ENCODE results near the gene ADRA2B. TPM values are rescaled to one million over a fixed set of nuclear protein-coding genes. Genes with fewer than 3 reads are reported as not detected.

The ADRA2B gene
- total and polyA plus RNA-seq, 2 donors (not counting 1 experiment from before 2014, with no cell fraction given) = 0.07 TPM; not detected in 1

DNA sequence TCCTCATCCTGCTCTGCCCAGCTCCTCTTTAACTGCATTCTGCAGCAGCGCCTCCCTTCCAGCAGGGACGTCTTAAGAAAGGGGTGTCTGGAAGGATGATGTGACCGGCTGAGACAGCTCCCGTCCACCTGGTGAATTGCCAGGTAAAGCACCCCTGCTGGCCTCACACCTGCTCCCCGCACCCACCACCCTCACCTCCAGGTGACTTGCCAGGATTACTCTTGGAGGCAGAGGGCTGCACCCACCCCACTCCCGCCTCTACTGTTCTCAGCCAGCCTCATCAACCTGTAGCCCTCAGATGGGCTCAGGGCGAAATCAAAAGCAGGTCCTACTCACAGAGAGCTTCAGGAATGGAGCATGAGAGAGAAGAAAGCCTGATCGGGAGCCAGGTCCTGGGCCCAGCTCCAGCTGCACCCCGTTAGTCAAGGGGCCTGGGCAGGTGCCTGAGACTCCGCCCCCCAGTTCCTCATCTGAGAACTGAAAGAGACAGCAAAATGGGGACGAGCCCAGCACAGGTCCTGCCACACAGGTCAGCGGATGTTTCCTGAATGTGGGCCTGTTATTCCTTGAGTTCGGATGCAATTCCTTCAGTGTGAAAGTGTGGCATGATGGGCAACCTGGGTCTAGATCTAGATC, 5.6 kb downstream of the ADRA2B start:
- Histone ChIP-seq H3K4me1 (ENCODE audit: control insufficient read depth, extremely low read depth, insufficient read depth, low read length) (no peaks in the 10 kb centered on the region), H3K4me3 (replicated peaks in 1 of 4; ENCODE audit: control extremely low read depth in 1 of 4, insufficient read depth in 1 of 4, low read depth in 3 of 4, low read length in 4 of 4) (no peak overlapping the region), H3K36me3 (ENCODE audit: control insufficient read depth, insufficient read depth, low read length) (no peaks in the 10 kb centered on the region), H3K27me3 (ENCODE audit: control insufficient read depth, insufficient read depth, low read length) (peaks cover 22% of the 10 kb centered on the region), H3K4me2 (ENCODE audit: extremely low read depth, insufficient read depth, low read length) (no peak overlapping the region), H3K9ac (ENCODE audit: insufficient read depth, low read length) (no peak overlapping the region), H3K79me2 (ENCODE audit: control insufficient read depth, insufficient read depth, low read length) (no peaks in the 10 kb centered on the region), H2AFZ (ENCODE audit: low read length) (no peak overlapping the region), H4K20me1 (ENCODE audit: control insufficient read depth, extremely low read depth, insufficient read depth, low read length) (no peaks in the 10 kb centered on the region), H3K9me3 (ENCODE audit: control insufficient read depth, insufficient read depth, low read depth, low read length) (no peaks in the 10 kb centered on the region), H3K27ac (ENCODE audit: insufficient read depth, low read length) (no peak overlapping the region)
- TF ChIP-seq CTCF (conservative IDR thresholded peaks at IDR 0.05 in 1 of 2, IDR thresholded peaks at IDR 0.05 in 1 of 2; ENCODE audit: low read depth in 1 of 2, low read length in 2 of 2) = no peak
- DNase-seq (ENCODE audit: low read depth in 2 of 2) = no peak

DNA sequence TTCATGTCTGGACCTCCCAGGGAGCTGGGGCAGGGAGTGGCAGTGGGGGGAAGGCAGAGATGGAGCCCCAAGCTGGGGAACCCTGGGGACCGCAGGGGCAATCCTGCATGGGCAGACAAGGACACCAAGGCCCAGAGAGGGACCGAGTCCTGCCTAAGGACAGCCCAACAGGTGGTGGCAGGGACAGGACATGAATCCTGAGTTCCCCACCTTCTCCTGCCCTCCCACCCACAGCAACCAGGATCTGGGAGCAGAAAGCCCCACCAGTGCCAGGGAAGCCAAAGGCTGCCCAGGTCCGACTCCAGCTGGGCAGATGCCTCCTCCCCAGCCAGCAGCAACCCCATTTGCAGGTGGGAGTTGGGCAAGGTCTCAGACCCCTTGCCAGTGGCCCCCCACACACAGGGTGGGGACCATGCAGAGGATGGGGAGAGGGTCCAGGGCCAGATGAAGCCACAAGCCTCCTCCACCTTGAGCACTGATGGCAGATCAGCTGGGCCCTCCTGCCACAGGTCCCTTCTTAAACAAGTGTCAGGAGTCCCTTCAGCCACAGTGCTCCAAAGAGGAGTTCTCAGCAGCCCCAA, 6.3 kb downstream of the ADRA2B start:
- TF ChIP-seq EZH2 (IDR thresholded peaks at IDR 0.05; ENCODE audit: low read length, missing control alignments) (no peak), CTCF (conservative IDR thresholded peaks at IDR 0.05 in 1 of 2, IDR thresholded peaks at IDR 0.05 in 1 of 2; ENCODE audit: low read depth in 1 of 2, low read length in 2 of 2) (no peak)
- DNase-seq (ENCODE audit: low read depth in 2 of 2) = no peak
- H3K4me2 ChIP-seq (ENCODE audit: extremely low read depth, insufficient read depth, low read length) = no peak overlapping the region
- no peak overlapping the region for H2AFZ ChIP-seq (ENCODE audit: low read length)
- H3K36me3 ChIP-seq (ENCODE audit: control insufficient read depth, insufficient read depth, low read length) = no peaks in the 10 kb centered on the region
- no peaks in the 10 kb centered on the region for H3K4me1 ChIP-seq (ENCODE audit: control insufficient read depth, extremely low read depth, insufficient read depth, low read length)
- H3K79me2 ChIP-seq (ENCODE audit: control insufficient read depth, insufficient read depth, low read length) = no peaks in the 10 kb centered on the region
- H4K20me1 ChIP-seq (ENCODE audit: control insufficient read depth, extremely low read depth, insufficient read depth, low read length) = no peaks in the 10 kb centered on the region
- H3K9me3 ChIP-seq (ENCODE audit: control insufficient read depth, insufficient read depth, low read depth, low read length) = no peaks in the 10 kb centered on the region
- H3K4me3 ChIP-seq (replicated peaks in 1 of 4; ENCODE audit: control extremely low read depth in 1 of 4, insufficient read depth in 1 of 4, low read depth in 3 of 4, low read length in 4 of 4) = no peak overlapping the region
- no peak overlapping the region for H3K27ac ChIP-seq (ENCODE audit: insufficient read depth, low read length)
- peaks cover 15% of the 10 kb centered on the region for H3K27me3 ChIP-seq (ENCODE audit: control insufficient read depth, insufficient read depth, low read length)
- H3K9ac ChIP-seq (ENCODE audit: insufficient read depth, low read length) = no peak overlapping the region

DNA sequence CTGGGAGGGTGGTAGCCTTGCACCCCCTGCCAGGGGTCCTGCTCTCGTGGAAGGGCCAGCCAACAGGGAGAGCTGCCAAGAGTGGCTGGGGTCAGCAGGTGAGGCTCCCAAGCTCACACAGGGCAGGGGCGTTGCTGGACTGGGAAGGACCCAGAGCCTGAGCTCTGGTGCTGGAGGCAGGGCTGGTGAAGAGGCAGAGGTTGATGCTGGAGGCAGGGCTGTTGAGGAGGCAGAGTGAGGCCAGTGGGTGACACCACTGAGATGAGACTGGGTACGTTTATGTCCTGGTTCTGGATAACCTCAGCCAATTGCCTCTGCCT, 7.0 kb downstream of the ADRA2B start:
- H3K4me2 ChIP-seq (ENCODE audit: extremely low read depth, insufficient read depth, low read length) = no peak overlapping the region
- no peak overlapping the region for H3K4me3 ChIP-seq (replicated peaks in 1 of 4; ENCODE audit: control extremely low read depth in 1 of 4, insufficient read depth in 1 of 4, low read depth in 3 of 4, low read length in 4 of 4)
- H3K9ac ChIP-seq (ENCODE audit: insufficient read depth, low read length) = no peak overlapping the region
- H3K27me3 ChIP-seq (ENCODE audit: control insufficient read depth, insufficient read depth, low read length) = peaks cover 10% of the 10 kb centered on the region
- H4K20me1 ChIP-seq (ENCODE audit: control insufficient read depth, extremely low read depth, insufficient read depth, low read length) = no peaks in the 10 kb centered on the region
- no peaks in the 10 kb centered on the region for H3K79me2 ChIP-seq (ENCODE audit: control insufficient read depth, insufficient read depth, low read length)
- H3K36me3 ChIP-seq (ENCODE audit: control insufficient read depth, insufficient read depth, low read length) = no peaks in the 10 kb centered on the region
- H3K9me3 ChIP-seq (ENCODE audit: control insufficient read depth, insufficient read depth, low read depth, low read length) = no peaks in the 10 kb centered on the region
- DNase-seq (ENCODE audit: low read depth in 2 of 2) = no peak
- H3K4me1 ChIP-seq (ENCODE audit: control insufficient read depth, extremely low read depth, insufficient read depth, low read length) = no peaks in the 10 kb centered on the region
- TF ChIP-seq EZH2 (IDR thresholded peaks at IDR 0.05; ENCODE audit: low read length, missing control alignments) (no peak), CTCF (conservative IDR thresholded peaks at IDR 0.05 in 1 of 2, IDR thresholded peaks at IDR 0.05 in 1 of 2; ENCODE audit: low read depth in 1 of 2, low read length in 2 of 2) (no peak)
- no peak overlapping the region for H2AFZ ChIP-seq (ENCODE audit: low read length)
- no peak overlapping the region for H3K27ac ChIP-seq (ENCODE audit: insufficient read depth, low read length)
